GM21528 (cell line): ENCODE measurements around the gene PDE11A.

Experiments used
- ATAC-seq: cut with Tn5 transposase; IDR thresholded peaks from one replicate; pipeline ENCODE4 v1.9.1; 2021; ENCODE audit warnings: mild to moderate bottlenecking, moderate library complexity; ENCODE audit not compliant: unreplicated experiment, low FRiP score

Gene PDE11A

GRCh38 chr2:177646241-177646640 lies 426.3 kb downstream of the PDE11A start:
- ATAC-seq: no peak

- no peak for ATAC-seq
Measured at GRCh38 chr2:177641331-177641730, 431.2 kb downstream of the PDE11A start.

- ATAC-seq: no peak
Measured at GRCh38 chr2:177640423-177640822, 432.2 kb downstream of the PDE11A start.

- ATAC-seq: no peak
Measured at GRCh38 chr2:177639262-177639914, 433.2 kb downstream of the PDE11A start.

GRCh38 chr2:177638507-177638906 lies 434.1 kb downstream of the PDE11A start:
- ATAC-seq: no peak

- no peak for ATAC-seq
Measured at GRCh38 chr2:177636672-177637071, 435.9 kb downstream of the PDE11A start.

GRCh38 chr2:177635696-177636095 lies 436.9 kb downstream of the PDE11A start:
- no peak for ATAC-seq

- ATAC-seq: no peak
Measured at GRCh38 chr2:177633910-177634294, 438.7 kb downstream of the PDE11A start.

- ATAC-seq: no peak
Measured at GRCh38 chr2:177633111-177633510, 439.5 kb downstream of the PDE11A start.

- no peak for ATAC-seq
Measured at GRCh38 chr2:177631680-177632079, 440.9 kb downstream of the PDE11A start.

- ATAC-seq: peak; percentile 59
Measured at GRCh38 chr2:177629357-177630024, 443.1 kb downstream of the PDE11A start.

GRCh38 chr2:177628831-177629230 lies 443.7 kb downstream of the PDE11A start:
- ATAC-seq: no peak

GRCh38 chr2:177625744-177626650 lies 446.6 kb downstream of the PDE11A start:
- no peak for ATAC-seq

- no peak for ATAC-seq
Measured at GRCh38 chr2:177622521-177622920, 450.1 kb downstream of the PDE11A start.

- no peak for ATAC-seq
Measured at GRCh38 chr2:177619986-177620385, 452.6 kb downstream of the PDE11A start.

GRCh38 chr2:177619461-177619860 lies 453.1 kb downstream of the PDE11A start:
- no peak for ATAC-seq

GRCh38 chr2:177618255-177619253 lies 454.0 kb downstream of the PDE11A start:
- ATAC-seq: peak; percentile 99

GRCh38 chr2:177617849-177618248 lies 454.7 kb downstream of the PDE11A start:
- ATAC-seq: no peak

GRCh38 chr2:177616731-177617130 lies 455.8 kb downstream of the PDE11A start:
- ATAC-seq: no peak

GRCh38 chr2:177616066-177616465 lies 456.5 kb downstream of the PDE11A start:
- no peak for ATAC-seq
